ENCODE measurements around the gene SAP25.

SAP25 gene

GRCh38 chr7:100573691-100574361 lies at the start of gene SAP25:
Gene SAP25 (minus strand): TSS chr7:100573900. CDS start chr7:100573742, 158 bp downstream.
- no peak for DNase-seq

- DNase-seq = no peak
Measured at GRCh38 chr7:100621554-100621953, 47.9 kb upstream of the SAP25 start.

GRCh38 chr7:100620804-100621203 lies 47.1 kb upstream of the SAP25 start:
- DNase-seq = no peak

GRCh38 chr7:100620239-100620638 lies 46.5 kb upstream of the SAP25 start:
- no peak for DNase-seq

GRCh38 chr7:100614308-100614861 lies 40.7 kb upstream of the SAP25 start:
- DNase-seq = no peak

- no peak for DNase-seq
Measured at GRCh38 chr7:100613412-100614175, 39.9 kb upstream of the SAP25 start.

- DNase-seq = no peak
Measured at GRCh38 chr7:100612730-100613390, 39.2 kb upstream of the SAP25 start.

- peak; percentile 98 for DNase-seq
Measured at GRCh38 chr7:100611983-100612729, 38.5 kb upstream of the SAP25 start, which contains the start of gene MOSPD3. Gene MOSPD3 (plus strand): TSS chr7:100612540. CDS start chr7:100612792, 252 bp downstream.

GRCh38 chr7:100609958-100610357 lies 36.3 kb upstream of the SAP25 start:
- DNase-seq = no peak

GRCh38 chr7:100607111-100607510 lies 33.4 kb upstream of the SAP25 start:
- DNase-seq = no peak

GRCh38 chr7:100606313-100606712 lies 32.6 kb upstream of the SAP25 start:
- DNase-seq = no peak

GRCh38 chr7:100604976-100605911 lies 31.5 kb upstream of the SAP25 start:
- no peak for DNase-seq

GRCh38 chr7:100604028-100604975 lies 30.6 kb upstream of the SAP25 start:
- peak; percentile 46 for DNase-seq

- no peak for DNase-seq
Measured at GRCh38 chr7:100603726-100604027, 30.0 kb upstream of the SAP25 start.

- no peak for DNase-seq
Measured at GRCh38 chr7:100602889-100603725, 29.4 kb upstream of the SAP25 start.

- no peak for DNase-seq
Measured at GRCh38 chr7:100600730-100601038, 27.0 kb upstream of the SAP25 start.

- DNase-seq = no peak
Measured at GRCh38 chr7:100599911-100600729, 26.4 kb upstream of the SAP25 start.

- DNase-seq = no peak
Measured at GRCh38 chr7:100598425-100598824, 24.7 kb upstream of the SAP25 start.

GRCh38 chr7:100595188-100595587 lies 21.5 kb upstream of the SAP25 start:
- no peak for DNase-seq

Data from NCI-H748 treated with DMSO at 0.1 percent for 48 hours (cell line).